K562 (cell line): ENCODE results near the gene TBC1D2B. TPM values are rescaled to one million over a fixed set of nuclear protein-coding genes. Genes with fewer than 3 reads are reported as not detected.

Experiments
- ATAC-seq: fragments of 200-7000 bp; cut with Tn5 transposase; 3 replicates; pipeline ENCODE4 v1.9.1; 2020; ENCODE audit warnings: moderate library complexity
- BruUV-seq: library from RNA; stranded (reverse); fragments of 400-500 nt; replicated peaks from 2 replicates; lab custom pipeline; 2021; lab: Mats Ljungman, UMichigan
- CTCF ChIA-PET: fragments of 300-600 bp; formaldehyde crosslinking; extraction: SDS; loops from one replicate; lab custom pipeline; 2021; ENCODE audit warnings: low intra/inter-chr PET ratio; lab: Yijun Ruan, JAX
- POLR2A ChIA-PET: fragments of 300-600, 350-650 bp; sonication (Branson Sonifier 250); formaldehyde crosslinking; extraction: SDS; loops from one replicate; lab custom pipeline; 2021; ENCODE audit warnings: antibody characterized with exemption, inconsistent platforms; lab: Yijun Ruan, JAX
- DNase-seq, 4 experiments: peaks; one replicate each; pipeline versions ENCODE4 v3.0.0 to v3.0.0-alpha.2; 2011 to 2018; ENCODE audit warnings: low spot score in 3 of 4, mixed read lengths in 3 of 4; ENCODE audit errors: extremely low read depth in 1 of 4
- FAIRE-seq: peaks from 2 replicates; lab custom pipeline; 2011; peaks lifted over from hg19 to GRCh38; lab: Jason Lieb, UNC
- H2AFZ ChIP-seq: 2 replicates; pipeline ENCODE4 v1.6.0; 2011; ENCODE audit warnings: low read depth, low read length, control low read depth, inconsistent platforms
- H3K27ac ChIP-seq: fragments of 200-600 bp; 3 replicates; pipeline ENCODE4 v1.8.0; 2011; ENCODE audit warnings: low read depth, mild to moderate bottlenecking, control low read depth, inconsistent platforms, low read length, moderate library complexity, mixed read lengths; ENCODE audit errors: extremely low read depth
- H3K27me3 ChIP-seq, 2 experiments: fragments of 300-600 bp in 1 of 2; 2 replicates in 1 of 2; 3 replicates in 1 of 2; pipeline versions ENCODE4 v1.6.0 to v1.8.0; 2011; ENCODE audit warnings: inconsistent platforms in 2 of 2, low read length in 2 of 2, mild to moderate bottlenecking in 1 of 2, mixed read lengths in 1 of 2, moderate library complexity in 1 of 2; ENCODE audit not compliant: control insufficient read depth in 2 of 2, insufficient read depth in 2 of 2
- H3K36me3 ChIP-seq: fragments of 300-600 bp; 3 replicates; pipeline ENCODE4 v1.8.0; 2011; ENCODE audit warnings: mild to moderate bottlenecking, low read length, inconsistent platforms; ENCODE audit not compliant: control insufficient read depth, insufficient read depth
- H3K4me1 ChIP-seq, 2 experiments: fragments of 200-600 bp in 1 of 2; replicated peaks in 1 of 2; 2 replicates in 1 of 2; 3 replicates in 1 of 2; pipeline versions ENCODE4 v1.5.1 to v1.8.0; 2011; ENCODE audit warnings: inconsistent platforms in 2 of 2, low read length in 2 of 2, mild to moderate bottlenecking in 1 of 2, mixed read lengths in 1 of 2, moderate library complexity in 1 of 2; ENCODE audit not compliant: control insufficient read depth in 2 of 2, insufficient read depth in 2 of 2
- H3K4me2 ChIP-seq: 2 replicates; pipeline ENCODE4 v1.6.1; 2011; ENCODE audit warnings: low read length, control low read depth, inconsistent platforms, mixed read lengths; ENCODE audit not compliant: insufficient read depth
- H3K4me3 ChIP-seq: fragments of 200-600 bp; sonication (generic), shearing (Covaris generic); 2 replicates; pipeline ENCODE4 v1.5.1; 2016; ENCODE audit warnings: control low read depth, inconsistent platforms
- H3K79me2 ChIP-seq: fragments of 200-600 bp; 3 replicates; pipeline ENCODE4 v1.8.0; 2011; ENCODE audit warnings: low read length, inconsistent platforms; ENCODE audit not compliant: control insufficient read depth, insufficient read depth
- H3K9ac ChIP-seq, 2 experiments: 2 replicates each; pipeline versions ENCODE4 v1.6.0 to v1.6.1; 2011; ENCODE audit warnings: low read depth in 2 of 2, low read length in 2 of 2, control low read depth in 1 of 2, inconsistent platforms in 1 of 2, mild to moderate bottlenecking in 1 of 2, mixed read lengths in 1 of 2; ENCODE audit not compliant: insufficient read depth in 1 of 2
- H3K9me1 ChIP-seq: one replicate; pipeline ENCODE4 v1.6.0; 2011; ENCODE audit warnings: inconsistent platforms, mild to moderate bottlenecking, low read length, moderate library complexity; ENCODE audit not compliant: control insufficient read depth, insufficient read depth
- H3K9me3 ChIP-seq: replicated peaks from 2 replicates; pipeline ENCODE4 v1.5.1; 2011; ENCODE audit warnings: low read depth, low read length, inconsistent platforms; ENCODE audit not compliant: control insufficient read depth, insufficient read depth
- H4K20me1 ChIP-seq: replicated peaks from 2 replicates; pipeline ENCODE4 v1.6.1; 2011; ENCODE audit warnings: low read length, inconsistent platforms, mixed read lengths; ENCODE audit not compliant: control insufficient read depth, insufficient read depth
- KLF1 ChIP-seq: fragments of 450-650 bp; IDR thresholded peaks from 2 replicates; pipeline ENCODE4 v1.6.1; 2016; ENCODE audit warnings: missing genetic modification characterization, missing compliant biosample characterization
- MXD1 ChIP-seq: fragments of 250-450 bp; sonication (Bioruptor Pico); IDR thresholded peaks from 2 replicates; pipeline ENCODE4 v1.8.0; 2021; ENCODE audit warnings: borderline replicate concordance, mild to moderate bottlenecking, moderate library complexity; ENCODE audit not compliant: poor library complexity, severe bottlenecking
- RAD21 ChIP-seq, 2 experiments: fragments of 250-450 bp in 1 of 2; fragments of 450-650 bp in 1 of 2; sonication (Bioruptor Pico) in 1 of 2; formaldehyde crosslinking in 1 of 2; IDR thresholded peaks in 1 of 2; conservative IDR thresholded peaks in 1 of 2; 2 replicates each; pipeline versions ENCODE4 v1.4.0 to v1.8.0; 2020 to 2022; ENCODE audit warnings: mild to moderate bottlenecking in 2 of 2, moderate library complexity in 1 of 2
- ZBTB1 ChIP-seq: sonication (generic); formaldehyde crosslinking; IDR thresholded peaks from 2 replicates; pipeline ENCODE4 v1.8.1; 2023; ENCODE audit warnings: missing genetic modification reagents, low read depth, mild to moderate bottlenecking, borderline replicate concordance
- ZBTB12 ChIP-seq: fragments of 250-450 bp; sonication (Bioruptor Pico); IDR thresholded peaks from 2 replicates; pipeline ENCODE4 v1.4.0; 2020
- ZEB2 ChIP-seq: fragments of 450-650 bp; IDR thresholded peaks from 2 replicates; pipeline ENCODE4 v1.6.1; 2016
- WGBS: fragments of 100-300 bp; shearing (Covaris generic); methylation state at CpG from one replicate; pipeline ENCODE4 v1.1.6; 2016; ENCODE audit warnings: low coverage, mixed read lengths; ENCODE audit not compliant: insufficient coverage; ENCODE audit errors: missing lambda C conversion rate; 5-methylcytosine and 5-hydroxymethylcytosine counted together
- in situ Hi-C: fragments of 300-500 bp; cut with MboI; formaldehyde crosslinking; loops from 4 replicates; pipeline ENCODE4 v1.15.0; 2018; ENCODE audit warnings: inconsistent platforms, mixed read lengths
- intact Hi-C: fragments of 100-400 bp; cut with micrococcal nuclease; formaldehyde crosslinking; loops from 2 replicates; pipeline ENCODE4 v1.14.2; 2022
- polyA plus RNA-seq, 8 experiments: library from polyadenylated mRNA; depleted of rRNA in 4 of 8; stranded (reverse) in 5 of 8; unstranded in 3 of 8; fragments of >200 nt; fragmentation: Nextera tagmentation in 2 of 8; fragmentation: Illumina TruSeq in 1 of 8; extraction: Ambion mirVana in 2 of 8; extraction: Trizol in 1 of 8; gene quantifications; 2 replicates each; pipeline versions ENCODE4 v1.2.1 to v1.2.3, GENCODE V29; 2011 to 2014; ENCODE audit warnings: inconsistent platforms in 1 of 8, missing spikeins in 1 of 8
- total RNA-seq, 7 experiments: library from RNA; depleted of rRNA in 6 of 7; stranded (reverse); fragments of >200 nt in 6 of 7; fragmentation: Illumina TruSeq in 2 of 7; extraction: Trizol in 2 of 7; gene quantifications; 2 replicates each; pipeline versions ENCODE4 v1.2.1 to v1.2.3, GENCODE V29; 2011 to 2021; ENCODE audit warnings: low replicate concordance in 1 of 7

Gene TBC1D2B
- total and polyA plus RNA-seq, 9 of the 15 experiments (the other 6 are each of a cell fraction or from before 2014, with no cell fraction given), result 0.15 to 16.3 (median 8.9) TPM

- H3K27ac ChIP-seq, result no peak overlapping the region
- ChIA-PET CTCF (no interaction called here), POLR2A (interaction anchor here (0.7 kb wide), 1 partner anchor 641 kb away, joined by 3 read pairs; no protein-coding TSS in a partner anchor)
- no peaks in the 10 kb centered on the region for H3K9me1 ChIP-seq
- no peak overlapping the region for H3K4me3 ChIP-seq
- no peak for ATAC-seq
- H3K4me1 ChIP-seq, result peaks cover 0 to 3% of the 10 kb centered on the region in 2 experiments; a peak in 1 of 5 replicates
- H3K9me3 ChIP-seq, result no peaks in the 10 kb centered on the region
- peaks cover 8% of the 10 kb centered on the region; the same call in 1 of the 2 replicates for H4K20me1 ChIP-seq
- DNase-seq, result no peak
- no peak overlapping the region for H3K4me2 ChIP-seq
- in situ Hi-C loops (no loop called here), intact Hi-C loops (no loop called here)
- no peaks in the 10 kb centered on the region for H3K27me3 ChIP-seq
- no peak overlapping the region for H2AFZ ChIP-seq
- FAIRE-seq, result no peak
- no TSS peak for BruUV-seq
- TF ChIP-seq KLF1 (tag) (no peak), ZEB2 (no peak), ZBTB1 (CRISPR knock-in tag) (no peak), RAD21 (CRISPR knock-in tag; conservative IDR thresholded peaks at IDR 0.05 in 1 of 2, IDR thresholded peaks at IDR 0.05 in 1 of 2) (no peak), MXD1 (CRISPR knock-in tag) (no peak), ZBTB12 (no peak)
- H3K79me2 ChIP-seq, result no peaks in the 10 kb centered on the region
- H3K36me3 ChIP-seq, result peaks cover 9% of the 10 kb centered on the region; the same call in 2 of the 3 replicates
- no peak overlapping the region for H3K9ac ChIP-seq
- 39% methylated on average over 2 of the region's 2 CpGs for WGBS
Measured at GRCh38 chr15:78054518-78054917, 23.0 kb downstream of the TBC1D2B start.
